ENCODE results near the gene TCFL5.

Gene TCFL5

DNA sequence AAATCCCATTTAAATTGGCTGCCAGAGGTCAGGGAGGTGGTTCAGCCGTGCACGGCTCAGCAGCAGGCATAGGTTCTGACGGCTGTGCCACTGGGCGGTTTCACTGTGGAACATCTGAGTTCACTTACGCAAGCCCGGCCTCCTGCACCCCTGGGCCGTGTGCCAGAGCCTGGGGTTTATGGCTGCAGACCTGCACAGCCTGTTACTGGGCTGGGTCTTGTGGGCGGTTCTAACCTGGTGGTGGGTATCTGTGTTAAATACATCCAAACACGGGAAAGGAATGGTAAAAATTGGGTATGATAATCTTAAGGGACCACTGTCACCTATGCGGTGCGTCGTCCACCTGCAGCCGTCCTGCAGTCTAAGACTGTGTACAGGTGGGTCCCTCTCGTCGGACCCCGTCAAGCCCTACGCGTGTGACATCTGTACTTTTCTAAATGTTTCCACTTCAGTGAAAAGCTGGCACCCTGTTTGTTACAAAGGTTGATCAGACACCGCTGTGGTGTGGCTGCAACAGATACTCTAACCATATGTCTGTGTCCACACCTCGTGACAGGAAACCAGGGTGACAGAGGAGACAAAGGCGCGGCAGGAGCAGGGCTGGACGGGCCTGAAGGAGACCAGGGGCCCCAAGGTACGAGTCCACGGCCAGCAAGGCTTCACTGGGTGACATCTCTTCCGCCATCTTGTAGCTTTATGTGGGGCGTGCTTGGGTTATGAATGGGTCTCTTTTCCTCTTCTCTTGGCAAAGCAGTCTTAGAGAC is 23.3 kb downstream of the TCFL5 start (continued):
- TF ChIP-seq, protein P1, sequence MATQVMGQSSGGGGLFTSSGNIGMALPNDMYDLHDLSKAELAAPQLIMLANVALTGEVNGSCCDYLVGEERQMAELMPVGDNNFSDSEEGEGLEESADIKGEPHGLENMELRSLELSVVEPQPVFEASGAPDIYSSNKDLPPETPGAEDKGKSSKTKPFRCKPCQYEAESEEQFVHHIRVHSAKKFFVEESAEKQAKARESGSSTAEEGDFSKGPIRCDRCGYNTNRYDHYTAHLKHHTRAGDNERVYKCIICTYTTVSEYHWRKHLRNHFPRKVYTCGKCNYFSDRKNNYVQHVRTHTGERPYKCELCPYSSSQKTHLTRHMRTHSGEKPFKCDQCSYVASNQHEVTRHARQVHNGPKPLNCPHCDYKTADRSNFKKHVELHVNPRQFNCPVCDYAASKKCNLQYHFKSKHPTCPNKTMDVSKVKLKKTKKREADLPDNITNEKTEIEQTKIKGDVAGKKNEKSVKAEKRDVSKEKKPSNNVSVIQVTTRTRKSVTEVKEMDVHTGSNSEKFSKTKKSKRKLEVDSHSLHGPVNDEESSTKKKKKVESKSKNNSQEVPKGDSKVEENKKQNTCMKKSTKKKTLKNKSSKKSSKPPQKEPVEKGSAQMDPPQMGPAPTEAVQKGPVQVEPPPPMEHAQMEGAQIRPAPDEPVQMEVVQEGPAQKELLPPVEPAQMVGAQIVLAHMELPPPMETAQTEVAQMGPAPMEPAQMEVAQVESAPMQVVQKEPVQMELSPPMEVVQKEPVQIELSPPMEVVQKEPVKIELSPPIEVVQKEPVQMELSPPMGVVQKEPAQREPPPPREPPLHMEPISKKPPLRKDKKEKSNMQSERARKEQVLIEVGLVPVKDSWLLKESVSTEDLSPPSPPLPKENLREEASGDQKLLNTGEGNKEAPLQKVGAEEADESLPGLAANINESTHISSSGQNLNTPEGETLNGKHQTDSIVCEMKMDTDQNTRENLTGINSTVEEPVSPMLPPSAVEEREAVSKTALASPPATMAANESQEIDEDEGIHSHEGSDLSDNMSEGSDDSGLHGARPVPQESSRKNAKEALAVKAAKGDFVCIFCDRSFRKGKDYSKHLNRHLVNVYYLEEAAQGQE (tag by site-specific recombination; IDR thresholded peaks at IDR 0.05): no peak
- TF ChIP-seq ZNF610 (tag by site-specific recombination; IDR thresholded peaks at IDR 0.05; ENCODE audit: borderline replicate concordance): no peak
- TF ChIP-seq, protein P2, sequence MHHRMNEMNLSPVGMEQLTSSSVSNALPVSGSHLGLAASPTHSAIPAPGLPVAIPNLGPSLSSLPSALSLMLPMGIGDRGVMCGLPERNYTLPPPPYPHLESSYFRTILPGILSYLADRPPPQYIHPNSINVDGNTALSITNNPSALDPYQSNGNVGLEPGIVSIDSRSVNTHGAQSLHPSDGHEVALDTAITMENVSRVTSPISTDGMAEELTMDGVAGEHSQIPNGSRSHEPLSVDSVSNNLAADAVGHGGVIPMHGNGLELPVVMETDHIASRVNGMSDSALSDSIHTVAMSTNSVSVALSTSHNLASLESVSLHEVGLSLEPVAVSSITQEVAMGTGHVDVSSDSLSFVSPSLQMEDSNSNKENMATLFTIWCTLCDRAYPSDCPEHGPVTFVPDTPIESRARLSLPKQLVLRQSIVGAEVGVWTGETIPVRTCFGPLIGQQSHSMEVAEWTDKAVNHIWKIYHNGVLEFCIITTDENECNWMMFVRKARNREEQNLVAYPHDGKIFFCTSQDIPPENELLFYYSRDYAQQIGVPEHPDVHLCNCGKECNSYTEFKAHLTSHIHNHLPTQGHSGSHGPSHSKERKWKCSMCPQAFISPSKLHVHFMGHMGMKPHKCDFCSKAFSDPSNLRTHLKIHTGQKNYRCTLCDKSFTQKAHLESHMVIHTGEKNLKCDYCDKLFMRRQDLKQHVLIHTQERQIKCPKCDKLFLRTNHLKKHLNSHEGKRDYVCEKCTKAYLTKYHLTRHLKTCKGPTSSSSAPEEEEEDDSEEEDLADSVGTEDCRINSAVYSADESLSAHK (tag by site-specific recombination; IDR thresholded peaks at IDR 0.05): no peak
- no peak for TF ChIP-seq SETDB1 (IDR thresholded peaks at IDR 0.05; ENCODE audit: insufficient read length, low read length)
- TF ChIP-seq ZBTB7A (tag by site-specific recombination; IDR thresholded peaks at IDR 0.05; ENCODE audit: low read depth): no peak
- TF ChIP-seq ZNF549 (tag by site-specific recombination; IDR thresholded peaks at IDR 0.05): no peak
- TF ChIP-seq, protein P3, sequence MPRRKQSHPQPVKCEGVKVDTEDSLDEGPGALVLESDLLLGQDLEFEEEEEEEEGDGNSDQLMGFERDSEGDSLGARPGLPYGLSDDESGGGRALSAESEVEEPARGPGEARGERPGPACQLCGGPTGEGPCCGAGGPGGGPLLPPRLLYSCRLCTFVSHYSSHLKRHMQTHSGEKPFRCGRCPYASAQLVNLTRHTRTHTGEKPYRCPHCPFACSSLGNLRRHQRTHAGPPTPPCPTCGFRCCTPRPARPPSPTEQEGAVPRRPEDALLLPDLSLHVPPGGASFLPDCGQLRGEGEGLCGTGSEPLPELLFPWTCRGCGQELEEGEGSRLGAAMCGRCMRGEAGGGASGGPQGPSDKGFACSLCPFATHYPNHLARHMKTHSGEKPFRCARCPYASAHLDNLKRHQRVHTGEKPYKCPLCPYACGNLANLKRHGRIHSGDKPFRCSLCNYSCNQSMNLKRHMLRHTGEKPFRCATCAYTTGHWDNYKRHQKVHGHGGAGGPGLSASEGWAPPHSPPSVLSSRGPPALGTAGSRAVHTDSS (tag by site-specific recombination; IDR thresholded peaks at IDR 0.05): no peak
- no peak for TF ChIP-seq ZNF558 (tag by site-specific recombination; IDR thresholded peaks at IDR 0.05)
- no peak for TF ChIP-seq MZF1 (tag by site-specific recombination; IDR thresholded peaks at IDR 0.05; ENCODE audit: borderline replicate concordance)
- TF ChIP-seq ZNF768 (tag by site-specific recombination; IDR thresholded peaks at IDR 0.05): no peak
- TF ChIP-seq ZNF530 (tag by site-specific recombination; IDR thresholded peaks at IDR 0.05; ENCODE audit: low read depth): no peak
- TF ChIP-seq ZNF302 (tag by site-specific recombination; IDR thresholded peaks at IDR 0.05; ENCODE audit: low read depth): no peak
- TF ChIP-seq, protein P4, sequence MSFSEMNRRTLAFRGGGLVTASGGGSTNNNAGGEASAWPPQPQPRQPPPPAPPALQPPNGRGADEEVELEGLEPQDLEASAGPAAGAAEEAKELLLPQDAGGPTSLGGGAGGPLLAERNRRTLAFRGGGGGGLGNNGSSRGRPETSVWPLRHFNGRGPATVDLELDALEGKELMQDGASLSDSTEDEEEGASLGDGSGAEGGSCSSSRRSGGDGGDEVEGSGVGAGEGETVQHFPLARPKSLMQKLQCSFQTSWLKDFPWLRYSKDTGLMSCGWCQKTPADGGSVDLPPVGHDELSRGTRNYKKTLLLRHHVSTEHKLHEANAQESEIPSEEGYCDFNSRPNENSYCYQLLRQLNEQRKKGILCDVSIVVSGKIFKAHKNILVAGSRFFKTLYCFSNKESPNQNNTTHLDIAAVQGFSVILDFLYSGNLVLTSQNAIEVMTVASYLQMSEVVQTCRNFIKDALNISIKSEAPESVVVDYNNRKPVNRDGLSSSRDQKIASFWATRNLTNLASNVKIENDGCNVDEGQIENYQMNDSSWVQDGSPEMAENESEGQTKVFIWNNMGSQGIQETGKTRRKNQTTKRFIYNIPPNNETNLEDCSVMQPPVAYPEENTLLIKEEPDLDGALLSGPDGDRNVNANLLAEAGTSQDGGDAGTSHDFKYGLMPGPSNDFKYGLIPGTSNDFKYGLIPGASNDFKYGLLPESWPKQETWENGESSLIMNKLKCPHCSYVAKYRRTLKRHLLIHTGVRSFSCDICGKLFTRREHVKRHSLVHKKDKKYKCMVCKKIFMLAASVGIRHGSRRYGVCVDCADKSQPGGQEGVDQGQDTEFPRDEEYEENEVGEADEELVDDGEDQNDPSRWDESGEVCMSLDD (tag by site-specific recombination; IDR thresholded peaks at IDR 0.05): no peak; the same call in 1 of the 2 replicates
- no peak for TF ChIP-seq RBAK (tag by site-specific recombination; IDR thresholded peaks at IDR 0.05)
- TF ChIP-seq KLF7 (tag by site-specific recombination; IDR thresholded peaks at IDR 0.05; ENCODE audit: borderline replicate concordance): no peak
- TF ChIP-seq KLF10 (tag by site-specific recombination; IDR thresholded peaks at IDR 0.05): no peak
- TF ChIP-seq SP7 (tag by site-specific recombination; IDR thresholded peaks at IDR 0.05): peak; percentile 37; the same call in 1 of the 2 replicates
- TF ChIP-seq ZNF112 (tag by site-specific recombination; IDR thresholded peaks at IDR 0.05): no peak
- peak; percentile 79 for TF ChIP-seq PRDM10 (tag by site-specific recombination; IDR thresholded peaks at IDR 0.05)
- no peak for TF ChIP-seq ZNF670 (tag by site-specific recombination; IDR thresholded peaks at IDR 0.05; ENCODE audit: low read depth)
- TF ChIP-seq GFI1B (tag by site-specific recombination; IDR thresholded peaks at IDR 0.05): no peak
- TF ChIP-seq SCRT1 (tag by site-specific recombination; IDR thresholded peaks at IDR 0.05; ENCODE audit: borderline replicate concordance): no peak
- TF ChIP-seq ZNF335 (tag by site-specific recombination; conservative IDR thresholded peaks at IDR 0.05): peak; percentile 50; the same call in 1 of the 2 replicates
